GM10266 (cell line): ENCODE data around the gene CDC16.

ENCODE experiments used
- DNase-seq: peaks from one replicate; pipeline ENCODE4 v3.0.0; 2012; ENCODE audit errors: extremely low spot score
- CTCF ChIP-seq: IDR thresholded peaks from 2 replicates; pipeline ENCODE4 v1.5.1; 2012; ENCODE audit warnings: mild to moderate bottlenecking, low read depth; ENCODE audit not compliant: control insufficient read depth, insufficient read depth; ENCODE audit errors: missing control alignments

CDC16 gene

GRCh38 chr13:114200399-114200911, 34.2 kb upstream of the CDC16 start:
- DNase-seq: no peak
- no peak for TF ChIP-seq CTCF

DNA sequence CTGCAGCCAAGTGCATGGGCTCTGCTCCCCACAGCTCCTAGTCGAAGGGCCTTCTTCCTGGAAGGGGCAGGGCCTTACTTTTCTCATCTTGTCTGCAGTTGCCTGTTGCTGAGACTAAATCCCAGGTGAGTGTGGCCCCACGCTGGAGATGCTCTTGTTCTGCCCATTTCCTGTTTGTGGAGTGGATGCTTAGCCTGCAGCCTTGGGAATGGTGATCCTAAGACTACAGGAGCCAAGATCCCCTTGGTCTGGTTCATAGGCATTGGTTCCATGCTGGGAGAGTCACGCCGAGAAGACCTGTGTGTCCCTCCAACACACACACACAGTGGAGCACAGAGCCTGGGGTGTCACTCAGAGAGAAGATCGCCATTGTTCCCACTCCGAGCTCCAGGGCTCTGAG, 32.1 kb upstream of the CDC16 start:
- no peak for TF ChIP-seq CTCF
- DNase-seq: no peak

DNA sequence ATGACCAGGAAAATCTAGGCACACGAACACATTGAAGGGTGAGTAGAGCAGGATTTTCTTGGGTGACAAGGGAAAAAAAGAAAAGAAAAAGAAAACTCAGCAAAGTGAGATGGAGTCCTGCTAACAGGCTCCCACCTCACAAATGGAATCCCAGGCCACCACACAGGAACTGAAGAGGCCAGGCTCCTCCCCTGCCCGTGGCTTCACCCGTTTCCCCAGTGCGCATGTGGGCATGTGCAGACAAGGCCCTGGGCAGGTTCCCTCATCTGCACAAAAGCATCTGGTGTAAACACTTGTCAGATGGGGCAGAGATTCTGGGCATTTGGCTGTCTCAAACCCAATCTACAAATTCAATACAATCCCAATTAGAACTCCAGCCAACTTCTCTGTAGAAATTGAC, 31.2 kb upstream of the CDC16 start:
- TF ChIP-seq CTCF: no peak
- DNase-seq: no peak

GRCh38 chr13:114204894-114205293, 29.8 kb upstream of the CDC16 start:
- DNase-seq: no peak
- TF ChIP-seq CTCF: no peak

GRCh38 chr13:114208134-114208533, 26.6 kb upstream of the CDC16 start:
- no peak for DNase-seq
- TF ChIP-seq CTCF: no peak

DNA sequence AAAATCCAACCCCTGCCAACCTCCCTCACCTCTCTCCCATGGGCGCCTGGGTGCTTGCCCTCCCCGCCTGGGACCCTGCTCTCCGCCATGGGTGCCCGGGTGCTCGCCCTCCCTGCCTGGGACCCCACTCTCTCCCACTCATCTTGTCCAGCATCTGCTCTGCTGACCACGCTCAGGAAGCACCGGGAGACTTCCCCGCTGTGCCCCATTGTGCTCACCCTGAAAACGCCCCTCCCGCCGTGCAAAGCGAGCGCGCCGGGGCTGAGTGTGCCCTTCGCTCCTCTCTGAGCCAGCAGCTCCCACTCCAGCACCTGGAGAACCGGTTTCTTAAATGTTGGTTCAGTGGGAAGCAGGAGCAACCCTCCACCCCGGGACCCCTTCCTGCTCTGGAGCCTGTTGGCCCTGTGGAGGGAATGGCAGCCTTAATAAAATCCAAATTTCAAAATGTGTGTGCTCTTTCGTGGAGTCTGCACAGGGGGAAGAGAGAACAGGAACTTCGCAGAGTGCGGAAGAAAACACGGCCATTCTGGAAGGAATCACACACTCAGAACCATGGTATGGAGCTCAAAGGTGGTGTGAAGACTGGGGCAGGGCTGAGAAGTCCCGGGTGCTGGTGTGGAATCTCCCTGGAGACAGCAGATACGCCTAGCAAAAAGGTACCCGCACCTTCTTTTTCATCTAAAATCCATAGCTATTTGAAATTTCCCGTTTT, 23.1 kb upstream of the CDC16 start:
- no peak for DNase-seq
- TF ChIP-seq CTCF: no peak

- no peak for TF ChIP-seq CTCF
- DNase-seq: no peak
Observed at GRCh38 chr13:114212158-114212495, 22.6 kb upstream of the CDC16 start.
